Measurements from ENCODE around the gene TMCC2.

The TMCC2 gene

GRCh38 chr1:205285381-205286101, 57.8 kb downstream of the TMCC2 start:
- Histone ChIP-seq H3K79me2 (ENCODE audit: insufficient read depth, low read depth) (no peaks in the 10 kb centered on the region), H2AFZ (ENCODE audit: low read depth) (0 out of 2 replicates have a peak overlapping the region, but pooled peaks have one; percentile 42), H3K27me3 (ENCODE audit: insufficient read depth, low read depth) (no peaks in the 10 kb centered on the region), H3K36me3 (ENCODE audit: insufficient read depth) (no peaks in the 10 kb centered on the region), H3K9ac (peak overlapping the region; percentile 28), H4K20me1 (ENCODE audit: insufficient read depth) (no peaks in the 10 kb centered on the region), H3K4me1 (ENCODE audit: low read depth, poor library complexity, severe bottlenecking) (peaks cover 92% of the 10 kb centered on the region), H3K4me2 (peak overlapping the region; percentile 99), H3K4me3 (IDR thresholded peaks at IDR 0.05; ENCODE audit: insufficient read depth, low read depth, low read length) (no peak overlapping the region), H3K27ac (peak overlapping the region; percentile 76)
- TF ChIP-seq CTCF (conservative IDR thresholded peaks at IDR 0.05; ENCODE audit: low read depth, low read length): no peak

GRCh38 chr1:205286335-205286950, 58.7 kb downstream of the TMCC2 start:
- no peaks in the 10 kb centered on the region for H4K20me1 ChIP-seq (ENCODE audit: insufficient read depth)

GRCh38 chr1:205287076-205287475, 59.3 kb downstream of the TMCC2 start:
- H3K4me2 ChIP-seq: peak overlapping the region; percentile 99
- peak overlapping the region; percentile 76 for H3K27ac ChIP-seq
- H4K20me1 ChIP-seq (ENCODE audit: insufficient read depth): no peaks in the 10 kb centered on the region
- H3K79me2 ChIP-seq (ENCODE audit: insufficient read depth, low read depth): no peaks in the 10 kb centered on the region
- no peaks in the 10 kb centered on the region for H3K27me3 ChIP-seq (ENCODE audit: insufficient read depth, low read depth)
- no peak overlapping the region for H2AFZ ChIP-seq (ENCODE audit: low read depth)
- H3K9ac ChIP-seq: peak overlapping the region; percentile 28; the same call in 1 of the 2 replicates
- no peaks in the 10 kb centered on the region for H3K36me3 ChIP-seq (ENCODE audit: insufficient read depth)
- H3K4me3 ChIP-seq (IDR thresholded peaks at IDR 0.05; ENCODE audit: insufficient read depth, low read depth, low read length): no peak overlapping the region
- H3K4me1 ChIP-seq (ENCODE audit: low read depth, poor library complexity, severe bottlenecking): peaks cover 81% of the 10 kb centered on the region
- peak; percentile 7; the same call in 1 of the 2 replicates for TF ChIP-seq CTCF (conservative IDR thresholded peaks at IDR 0.05; ENCODE audit: low read depth, low read length)

More at GRCh38 chr1:205286335-205286950, 58.7 kb downstream of the TMCC2 start:
- Histone ChIP-seq H3K9ac (peak overlapping the region; percentile 28; the same call in 1 of the 2 replicates), H2AFZ (ENCODE audit: low read depth) (peak overlapping the region; percentile 18; the same call in 1 of the 2 replicates), H3K4me2 (peak overlapping the region; percentile 99), H3K36me3 (ENCODE audit: insufficient read depth) (no peaks in the 10 kb centered on the region), H3K4me3 (IDR thresholded peaks at IDR 0.05; ENCODE audit: insufficient read depth, low read depth, low read length) (peak overlapping the region; percentile 81), H3K79me2 (ENCODE audit: insufficient read depth, low read depth) (no peaks in the 10 kb centered on the region), H3K4me1 (ENCODE audit: low read depth, poor library complexity, severe bottlenecking) (peaks cover 87% of the 10 kb centered on the region), H3K27ac (peak overlapping the region; percentile 76), H3K27me3 (ENCODE audit: insufficient read depth, low read depth) (no peaks in the 10 kb centered on the region)
- TF ChIP-seq CTCF (conservative IDR thresholded peaks at IDR 0.05; ENCODE audit: low read depth, low read length): no peak

GRCh38 chr1:205287767-205288559, 60.2 kb downstream of the TMCC2 start:
- H4K20me1 ChIP-seq (ENCODE audit: insufficient read depth): no peaks in the 10 kb centered on the region

More at GRCh38 chr1:205287767-205288559, 60.2 kb downstream of the TMCC2 start:
- Histone ChIP-seq H3K4me3 (IDR thresholded peaks at IDR 0.05; ENCODE audit: insufficient read depth, low read depth, low read length) (no peak overlapping the region), H3K4me1 (ENCODE audit: low read depth, poor library complexity, severe bottlenecking) (peaks cover 72% of the 10 kb centered on the region), H2AFZ (ENCODE audit: low read depth) (no peak overlapping the region), H3K27me3 (ENCODE audit: insufficient read depth, low read depth) (no peaks in the 10 kb centered on the region), H3K4me2 (peak overlapping the region; percentile 99), H3K36me3 (ENCODE audit: insufficient read depth) (no peaks in the 10 kb centered on the region), H3K27ac (peak overlapping the region; percentile 76), H3K9ac (peak overlapping the region; percentile 28; the same call in 1 of the 2 replicates), H3K79me2 (ENCODE audit: insufficient read depth, low read depth) (no peaks in the 10 kb centered on the region)
- TF ChIP-seq CTCF (conservative IDR thresholded peaks at IDR 0.05; ENCODE audit: low read depth, low read length): no peak; the same call in 1 of the 2 replicates
